ENCODE data around the gene TCF19.

The TCF19 gene

DNA sequence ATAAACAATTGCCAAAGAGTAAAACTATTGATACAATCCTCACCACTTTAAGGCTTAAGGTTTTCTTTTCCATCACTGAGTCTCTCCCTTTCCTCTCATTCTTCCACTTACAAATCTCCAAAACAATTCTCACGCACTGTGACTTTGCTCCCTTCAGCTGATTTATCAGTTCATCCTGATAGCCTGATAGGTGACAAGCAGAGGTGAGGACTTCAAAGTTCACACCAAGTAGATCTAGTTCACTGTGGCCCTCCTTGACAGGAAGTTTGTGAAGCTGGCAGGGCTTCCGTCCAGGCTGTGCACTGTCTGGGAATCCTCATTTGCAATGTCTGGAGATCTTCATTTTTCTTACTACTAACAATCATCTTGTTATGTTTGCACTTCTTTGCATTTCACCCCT, 47.2 kb downstream of the TCF19 start:
- DNase-seq (ENCODE audit: low spot score): no peak

- no peak for DNase-seq (ENCODE audit: low spot score)
These were observed 50.1 kb downstream of the TCF19 start for GRCh38 chr6:31208506-31208905.

DNA sequence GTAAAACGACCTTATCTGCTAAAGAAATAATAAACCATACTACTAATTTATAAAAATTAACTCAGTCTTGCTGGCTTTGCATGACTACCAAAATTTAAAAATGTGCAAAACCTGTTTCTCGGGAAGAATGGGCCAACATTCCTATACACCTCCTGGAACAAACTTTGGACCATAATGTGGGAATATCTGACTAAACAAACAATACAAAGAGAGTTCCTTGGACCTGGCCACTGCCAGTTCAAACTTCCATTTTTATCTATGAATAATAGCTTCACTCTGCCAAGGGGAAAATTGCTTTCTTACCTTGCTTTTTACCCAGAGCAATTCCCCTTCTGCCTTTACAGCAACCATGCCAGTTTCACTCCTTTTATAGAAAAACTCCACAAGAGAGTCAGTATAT, 50.7 kb downstream of the TCF19 start:
- no peak for DNase-seq (ENCODE audit: low spot score)

DNA sequence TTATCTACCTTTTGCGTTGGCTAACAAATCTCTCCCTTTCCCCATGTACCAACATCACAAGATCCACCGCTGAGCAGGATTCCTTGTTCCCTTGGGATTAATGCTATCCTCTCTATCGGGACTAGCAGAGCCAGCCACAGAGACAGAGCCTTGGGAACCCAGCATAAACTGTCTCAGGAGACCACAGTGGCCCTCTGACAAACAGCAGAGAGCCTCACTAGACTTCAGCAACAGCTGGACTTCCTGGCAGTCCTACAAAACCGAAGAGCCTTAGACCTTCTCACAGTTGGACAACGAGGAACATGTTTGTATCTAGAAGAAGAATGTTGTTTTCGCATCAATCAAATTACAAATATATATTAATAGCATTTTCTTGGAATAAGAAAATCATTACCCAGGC, 51.7 kb downstream of the TCF19 start:
- DNase-seq (ENCODE audit: low spot score): no peak

DNA sequence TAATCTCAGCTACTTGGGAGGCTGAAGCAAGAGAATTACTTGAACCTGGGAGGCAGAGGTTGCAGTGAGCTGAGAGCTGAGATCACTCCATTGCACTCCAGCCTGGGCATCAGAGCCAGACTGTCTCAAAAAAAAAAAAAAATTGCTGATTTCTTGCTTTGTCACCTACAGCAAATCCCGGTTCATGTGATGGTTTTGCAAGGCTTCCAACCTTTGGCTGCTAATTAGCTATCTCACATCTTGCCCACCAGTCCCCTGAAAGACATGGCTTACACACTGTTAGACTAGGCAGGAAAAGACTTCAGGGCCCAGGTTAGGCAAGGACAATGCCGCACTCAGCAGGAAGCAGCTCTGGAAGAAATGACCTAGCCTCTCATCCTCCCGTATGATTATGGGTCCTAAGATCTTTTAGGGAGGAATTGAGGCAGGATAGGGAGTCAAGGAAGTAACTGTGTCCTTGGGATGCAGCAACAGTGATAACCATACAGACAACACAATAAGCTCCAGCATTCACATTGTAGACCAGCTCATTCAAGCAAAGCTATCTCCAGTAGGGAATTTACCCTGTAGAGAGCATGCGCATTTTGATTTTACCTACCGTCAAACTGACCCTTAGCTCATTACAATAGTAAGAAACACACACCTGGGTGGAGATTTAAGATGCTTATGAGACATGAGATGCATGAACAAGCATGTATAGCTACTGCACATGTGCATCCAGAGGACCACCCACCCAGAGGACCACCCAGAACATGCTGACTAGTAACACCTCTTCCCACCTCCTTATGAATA, 52.5 kb downstream of the TCF19 start:
- DNase-seq (ENCODE audit: low spot score): no peak

Small RNA genes lying within 50 kb of the gene (small RNA-seq; reads per million reads assigned to genes)
- gene POLR2LP1: 0 reads per million in 2 experiments

Data from SK-N-DZ (cell line).